Measurements from ENCODE around the gene COX19.
A peak's percentile ranks its signal among the peaks of the same experiment; 100 is the strongest.
"Not testable (repeated sequence)": the region's sequence is repeated elsewhere in the genome, so short reads cannot be mapped to it uniquely, and the experiment has no call there.

The COX19 gene

DNA sequence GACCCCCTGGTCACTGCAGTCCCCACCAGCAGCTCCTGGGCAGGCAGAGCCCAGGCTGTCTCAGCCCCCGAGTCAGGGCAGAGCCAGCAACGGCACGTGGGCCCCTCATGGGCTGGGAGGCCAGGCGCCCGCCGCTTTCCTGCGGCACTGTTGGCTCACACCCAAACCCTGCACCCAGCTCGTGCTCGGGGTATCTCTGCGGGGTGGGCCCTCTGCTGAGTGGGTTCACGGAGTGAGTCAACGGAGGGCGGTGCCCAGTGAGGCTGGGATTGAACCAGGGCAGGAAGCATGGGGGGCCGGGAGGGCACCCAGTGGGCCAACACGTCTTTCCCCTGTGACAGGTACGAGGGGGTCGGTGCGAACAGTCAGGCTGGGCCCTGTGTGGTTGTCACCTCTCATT lies 49.7 kb downstream of the COX19 start:
- Histone ChIP-seq H3K27ac (replicated peaks) (peak overlapping the region; percentile 36; the same call in 1 of the 2 replicates), H3K27me3 (ENCODE audit: insufficient read depth, poor library complexity, severe bottlenecking) (no peaks in the 10 kb centered on the region), H3K4me3 (replicated peaks; ENCODE audit: insufficient read depth, low read length) (no peak overlapping the region)
- no peak for DNase-seq (ENCODE audit: low read depth in 1 of 2, low spot score in 1 of 2)
- no peak for TF ChIP-seq SPI1 (IDR thresholded peaks at IDR 0.05; ENCODE audit: borderline replicate concordance, low read depth)
- no peak for TF ChIP-seq POLR2AphosphoS5 (IDR thresholded peaks at IDR 0.05; ENCODE audit: low read depth)
- TF ChIP-seq, protein P1, sequence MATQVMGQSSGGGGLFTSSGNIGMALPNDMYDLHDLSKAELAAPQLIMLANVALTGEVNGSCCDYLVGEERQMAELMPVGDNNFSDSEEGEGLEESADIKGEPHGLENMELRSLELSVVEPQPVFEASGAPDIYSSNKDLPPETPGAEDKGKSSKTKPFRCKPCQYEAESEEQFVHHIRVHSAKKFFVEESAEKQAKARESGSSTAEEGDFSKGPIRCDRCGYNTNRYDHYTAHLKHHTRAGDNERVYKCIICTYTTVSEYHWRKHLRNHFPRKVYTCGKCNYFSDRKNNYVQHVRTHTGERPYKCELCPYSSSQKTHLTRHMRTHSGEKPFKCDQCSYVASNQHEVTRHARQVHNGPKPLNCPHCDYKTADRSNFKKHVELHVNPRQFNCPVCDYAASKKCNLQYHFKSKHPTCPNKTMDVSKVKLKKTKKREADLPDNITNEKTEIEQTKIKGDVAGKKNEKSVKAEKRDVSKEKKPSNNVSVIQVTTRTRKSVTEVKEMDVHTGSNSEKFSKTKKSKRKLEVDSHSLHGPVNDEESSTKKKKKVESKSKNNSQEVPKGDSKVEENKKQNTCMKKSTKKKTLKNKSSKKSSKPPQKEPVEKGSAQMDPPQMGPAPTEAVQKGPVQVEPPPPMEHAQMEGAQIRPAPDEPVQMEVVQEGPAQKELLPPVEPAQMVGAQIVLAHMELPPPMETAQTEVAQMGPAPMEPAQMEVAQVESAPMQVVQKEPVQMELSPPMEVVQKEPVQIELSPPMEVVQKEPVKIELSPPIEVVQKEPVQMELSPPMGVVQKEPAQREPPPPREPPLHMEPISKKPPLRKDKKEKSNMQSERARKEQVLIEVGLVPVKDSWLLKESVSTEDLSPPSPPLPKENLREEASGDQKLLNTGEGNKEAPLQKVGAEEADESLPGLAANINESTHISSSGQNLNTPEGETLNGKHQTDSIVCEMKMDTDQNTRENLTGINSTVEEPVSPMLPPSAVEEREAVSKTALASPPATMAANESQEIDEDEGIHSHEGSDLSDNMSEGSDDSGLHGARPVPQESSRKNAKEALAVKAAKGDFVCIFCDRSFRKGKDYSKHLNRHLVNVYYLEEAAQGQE (IDR thresholded peaks at IDR 0.05; ENCODE audit: insufficient replicate concordance, low read depth), result no peak
- TF ChIP-seq, protein P2, sequence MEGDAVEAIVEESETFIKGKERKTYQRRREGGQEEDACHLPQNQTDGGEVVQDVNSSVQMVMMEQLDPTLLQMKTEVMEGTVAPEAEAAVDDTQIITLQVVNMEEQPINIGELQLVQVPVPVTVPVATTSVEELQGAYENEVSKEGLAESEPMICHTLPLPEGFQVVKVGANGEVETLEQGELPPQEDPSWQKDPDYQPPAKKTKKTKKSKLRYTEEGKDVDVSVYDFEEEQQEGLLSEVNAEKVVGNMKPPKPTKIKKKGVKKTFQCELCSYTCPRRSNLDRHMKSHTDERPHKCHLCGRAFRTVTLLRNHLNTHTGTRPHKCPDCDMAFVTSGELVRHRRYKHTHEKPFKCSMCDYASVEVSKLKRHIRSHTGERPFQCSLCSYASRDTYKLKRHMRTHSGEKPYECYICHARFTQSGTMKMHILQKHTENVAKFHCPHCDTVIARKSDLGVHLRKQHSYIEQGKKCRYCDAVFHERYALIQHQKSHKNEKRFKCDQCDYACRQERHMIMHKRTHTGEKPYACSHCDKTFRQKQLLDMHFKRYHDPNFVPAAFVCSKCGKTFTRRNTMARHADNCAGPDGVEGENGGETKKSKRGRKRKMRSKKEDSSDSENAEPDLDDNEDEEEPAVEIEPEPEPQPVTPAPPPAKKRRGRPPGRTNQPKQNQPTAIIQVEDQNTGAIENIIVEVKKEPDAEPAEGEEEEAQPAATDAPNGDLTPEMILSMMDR (IDR thresholded peaks at IDR 0.05; ENCODE audit: insufficient read depth, low read length), result no peak
- no peak for TF ChIP-seq GABPA (IDR thresholded peaks at IDR 0.05; ENCODE audit: low read depth)

DNA sequence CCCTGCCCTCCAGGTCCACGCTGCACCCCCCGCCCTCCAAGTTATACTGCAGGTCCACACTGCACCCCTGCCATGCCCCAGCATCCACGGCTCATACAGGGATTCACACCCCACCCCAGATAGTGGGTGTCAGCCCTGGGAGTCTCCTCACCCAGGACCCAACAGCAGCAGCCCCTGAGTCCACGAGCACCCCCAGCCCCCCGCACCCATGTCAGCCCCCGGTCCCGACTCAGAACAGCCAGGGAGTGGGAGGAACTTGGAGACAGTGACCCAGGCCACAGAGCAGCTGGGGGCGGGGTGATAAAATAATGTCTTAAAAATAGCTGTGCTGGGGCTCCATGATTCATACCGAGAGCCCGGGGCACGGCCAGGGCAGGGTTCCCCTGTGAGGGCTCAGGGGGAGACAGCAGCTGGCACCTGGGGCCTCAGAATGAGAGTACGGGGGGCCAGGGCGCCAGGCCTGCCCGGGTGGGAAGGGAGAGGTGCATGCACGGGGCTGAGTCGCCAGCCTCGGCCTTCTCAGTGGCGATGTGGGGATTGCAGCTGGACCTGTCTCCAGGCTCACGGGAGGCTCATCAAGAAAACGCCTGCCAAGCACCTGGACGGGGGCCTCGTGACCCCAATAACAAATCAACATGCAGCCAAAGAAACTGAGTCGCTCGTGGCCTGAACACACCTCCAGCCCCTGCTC lies 50.7 kb downstream of the COX19 start:
- peak overlapping the region; percentile 37 for H3K27ac ChIP-seq (replicated peaks)
- peak in 1 of 2 experiments; percentile 47 for DNase-seq (ENCODE audit: low read depth in 1 of 2, low spot score in 1 of 2)
- H3K27me3 ChIP-seq (ENCODE audit: insufficient read depth, poor library complexity, severe bottlenecking), result no peaks in the 10 kb centered on the region
- peak overlapping the region; percentile 8; the same call in 1 of the 2 replicates for H3K4me3 ChIP-seq (replicated peaks; ENCODE audit: insufficient read depth, low read length)
- TF ChIP-seq, protein P2 (IDR thresholded peaks at IDR 0.05; ENCODE audit: insufficient read depth, low read length), result no peak
- TF ChIP-seq SPI1 (IDR thresholded peaks at IDR 0.05; ENCODE audit: borderline replicate concordance, low read depth) (no peak), GABPA (IDR thresholded peaks at IDR 0.05; ENCODE audit: low read depth) (no peak), POLR2AphosphoS5 (IDR thresholded peaks at IDR 0.05; ENCODE audit: low read depth) (no peak)
- TF ChIP-seq, protein P1 (IDR thresholded peaks at IDR 0.05; ENCODE audit: insufficient replicate concordance, low read depth), result no peak

DNA sequence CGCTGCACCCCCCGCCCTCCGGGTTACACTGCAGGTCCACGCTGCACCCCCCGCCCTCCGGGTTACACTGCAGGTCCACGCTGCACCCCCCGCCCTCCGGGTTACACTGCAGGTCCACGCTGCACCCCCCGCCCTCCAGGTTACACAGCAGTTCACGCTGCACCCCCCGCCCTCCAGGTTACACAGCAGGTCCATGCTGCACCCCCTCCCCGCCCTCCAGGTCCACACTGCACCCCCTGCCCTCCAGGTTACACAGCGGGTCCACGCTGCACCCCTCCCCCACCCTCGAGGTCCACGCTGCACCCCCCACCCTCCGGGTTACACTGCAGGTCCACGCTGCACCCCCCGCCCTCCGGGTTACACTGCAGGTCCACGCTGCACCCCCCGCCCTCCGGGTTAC lies 51.3 kb downstream of the COX19 start:
- not testable (repeated sequence) for H3K4me3 ChIP-seq (replicated peaks; ENCODE audit: insufficient read depth, low read length); DNase-seq (ENCODE audit: low read depth in 1 of 2, low spot score in 1 of 2); H3K27me3 ChIP-seq (ENCODE audit: insufficient read depth, poor library complexity, severe bottlenecking)
- H3K27ac ChIP-seq (replicated peaks), result peak overlapping the region; percentile 80

DNA sequence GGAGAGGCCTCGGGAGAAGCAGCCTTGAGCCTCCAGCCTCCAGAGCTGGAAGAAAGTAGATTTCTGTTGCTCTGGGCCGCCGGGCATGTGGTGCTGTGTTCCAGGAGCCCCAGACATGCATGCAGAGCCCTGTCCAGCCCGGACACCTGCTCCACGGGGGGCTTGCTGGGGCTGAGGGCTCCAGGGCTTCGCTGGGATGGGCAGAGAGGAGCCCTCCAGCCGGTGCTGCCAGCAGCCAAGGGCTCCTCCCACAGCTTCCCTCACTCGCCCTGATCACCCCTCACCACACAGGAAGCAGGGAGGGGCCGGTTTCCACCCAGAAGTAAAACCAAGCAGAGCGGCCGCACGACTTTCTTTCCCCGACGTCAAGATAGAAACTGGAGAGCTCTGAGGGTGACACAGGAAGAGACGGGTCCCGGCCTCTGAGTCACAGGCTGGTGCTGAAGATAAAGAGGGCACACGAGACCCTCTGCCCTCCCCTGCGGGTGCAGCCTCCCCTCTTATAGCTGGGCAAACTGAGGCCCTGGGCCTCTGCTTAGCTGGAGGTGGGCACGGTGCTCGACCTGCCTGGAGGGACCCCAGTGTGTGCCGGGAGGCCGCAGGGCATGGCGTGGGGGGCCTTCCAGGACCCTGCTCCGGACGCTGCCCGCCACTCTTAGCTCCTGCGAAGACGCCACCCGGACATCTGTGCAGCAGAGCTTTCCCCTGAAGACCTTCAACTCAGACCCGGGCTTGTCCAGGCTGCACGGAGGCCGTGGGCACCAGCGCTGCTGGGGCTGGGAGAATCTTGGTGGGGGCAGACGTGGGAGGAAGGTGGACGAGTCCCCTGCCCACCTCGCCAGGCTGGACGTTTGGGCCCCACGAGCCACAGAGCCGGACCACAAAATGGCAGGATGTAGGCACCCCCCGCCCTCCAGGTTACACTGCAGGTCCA lies 52.0 kb downstream of the COX19 start:
- Histone ChIP-seq H3K27me3 (ENCODE audit: insufficient read depth, poor library complexity, severe bottlenecking) (no peaks in the 10 kb centered on the region), H3K4me3 (replicated peaks; ENCODE audit: insufficient read depth, low read length) (peak overlapping the region; percentile 27), H3K27ac (replicated peaks) (peak overlapping the region; percentile 80)
- DNase-seq (ENCODE audit: low read depth in 1 of 2, low spot score in 1 of 2), result peak; percentile 90 to 97
- TF ChIP-seq, protein P1 (IDR thresholded peaks at IDR 0.05; ENCODE audit: insufficient replicate concordance, low read depth), result peak; percentile 37
- peak; percentile 73 for TF ChIP-seq POLR2AphosphoS5 (IDR thresholded peaks at IDR 0.05; ENCODE audit: low read depth)
- TF ChIP-seq, protein P2 (IDR thresholded peaks at IDR 0.05; ENCODE audit: insufficient read depth, low read length), result no peak
- no peak for TF ChIP-seq SPI1 (IDR thresholded peaks at IDR 0.05; ENCODE audit: borderline replicate concordance, low read depth)
- TF ChIP-seq GABPA (IDR thresholded peaks at IDR 0.05; ENCODE audit: low read depth), result peak; percentile 59
